OCI-LY1 (cell line): ENCODE data around the gene PDXP.

Source experiments
- H2AFZ ChIP-seq: fragments of 200-600 bp; sonication (generic), shearing (Covaris generic); 2 replicates; pipeline ENCODE4 v1.6.0; 2014; ENCODE audit warnings: antibody characterized with exemption, mild to moderate bottlenecking, low read length
- H3F3A ChIP-seq: fragments of 200-600 bp; sonication (generic), shearing (Covaris generic); 2 replicates; pipeline ENCODE4 v1.6.0; 2014; ENCODE audit warnings: mild to moderate bottlenecking, antibody characterized with exemption, low read length, moderate library complexity; ENCODE audit not compliant: insufficient read depth
- H3K27ac ChIP-seq: fragments of 200-600 bp; sonication (generic); 2 replicates; pipeline ENCODE4 v1.5.1; 2014; ENCODE audit warnings: low read length, mixed run types, mild to moderate bottlenecking, low read depth; ENCODE audit not compliant: poor library complexity, severe bottlenecking
- H3K27me3 ChIP-seq: fragments of 200-600 bp; sonication (generic); 2 replicates; pipeline ENCODE4 v1.6.0; 2014; ENCODE audit warnings: antibody characterized with exemption, mild to moderate bottlenecking, low read length, moderate library complexity; ENCODE audit not compliant: insufficient read depth
- H3K36me3 ChIP-seq: fragments of 200-600 bp; sonication (generic); 2 replicates; pipeline ENCODE4 v1.6.1; 2014; ENCODE audit warnings: mild to moderate bottlenecking, antibody characterized with exemption, low read length, moderate library complexity, mixed read lengths; ENCODE audit not compliant: insufficient read depth
- H3K4me1 ChIP-seq: fragments of 200-600 bp; sonication (generic); 2 replicates; pipeline ENCODE4 v1.5.1; 2014; ENCODE audit warnings: mild to moderate bottlenecking, low read length, moderate library complexity; ENCODE audit not compliant: insufficient read depth, severe bottlenecking
- H3K4me2 ChIP-seq: fragments of 200-600 bp; sonication (generic), shearing (Covaris generic); 2 replicates; pipeline ENCODE4 v1.6.1; 2014; ENCODE audit warnings: low read length
- H3K4me3 ChIP-seq: fragments of 200-600 bp; sonication (generic); 2 replicates; pipeline ENCODE4 v1.5.1; 2014; ENCODE audit warnings: low read length, low read depth, mild to moderate bottlenecking, mixed read lengths; ENCODE audit not compliant: poor library complexity, severe bottlenecking
- H3K79me2 ChIP-seq: fragments of 200-600 bp; shearing (Covaris generic); 2 replicates; pipeline ENCODE4 v1.6.1; 2016; ENCODE audit warnings: mixed run types, low read length, mixed read lengths; ENCODE audit not compliant: insufficient read depth
- H3K9ac ChIP-seq: fragments of 200-600 bp; sonication (generic), shearing (Covaris generic); 2 replicates; pipeline ENCODE4 v1.6.1; 2014; ENCODE audit warnings: mild to moderate bottlenecking, low read length, mixed read lengths
- H3K9me2 ChIP-seq: fragments of 200-600 bp; sonication (generic), shearing (Covaris generic); 2 replicates; pipeline ENCODE4 v1.6.1; 2014; ENCODE audit warnings: low read depth, mild to moderate bottlenecking, low read length, mixed read lengths
- H3K9me3 ChIP-seq: fragments of 200-600 bp; shearing (Covaris generic); 2 replicates; pipeline ENCODE4 v1.6.1; 2014; ENCODE audit warnings: low read length, mixed read lengths
- H4K20me1 ChIP-seq: fragments of 200-600 bp; sonication (generic), shearing (Covaris generic); 2 replicates; pipeline ENCODE4 v1.6.0; 2016; ENCODE audit warnings: mild to moderate bottlenecking, low read length; ENCODE audit not compliant: insufficient read depth
- CTCF ChIP-seq: fragments of 200-600 bp; sonication (generic), shearing (Covaris generic); IDR thresholded peaks from 2 replicates; pipeline ENCODE4 v1.5.1; 2017; ENCODE audit warnings: mild to moderate bottlenecking, antibody characterized with exemption, low read length, moderate library complexity, mixed read lengths
- EZH2 ChIP-seq: fragments of 200-600 bp; sonication (generic), shearing (Covaris generic); IDR thresholded peaks from 2 replicates; pipeline ENCODE4 v1.8.0; 2017; ENCODE audit warnings: borderline replicate concordance, mixed run types, mild to moderate bottlenecking, antibody characterized with exemption, low read length, moderate library complexity, mixed read lengths

Gene PDXP

GRCh38 chr22:37680191-37680851 lies 21.8 kb downstream of the PDXP start:
- Histone ChIP-seq H3K27ac (no peak overlapping the region), H2AFZ (no peak overlapping the region), H3K4me1 (peaks cover 38% of the 10 kb centered on the region), H3K79me2 (no peaks in the 10 kb centered on the region), H3K9me2 (no peaks in the 10 kb centered on the region), H3K4me2 (no peak overlapping the region), H3K36me3 (no peaks in the 10 kb centered on the region), H3K9ac (no peak overlapping the region), H4K20me1 (no peaks in the 10 kb centered on the region), H3K9me3 (no peaks in the 10 kb centered on the region), H3K27me3 (no peaks in the 10 kb centered on the region), H3K4me3 (no peak overlapping the region), H3F3A (no peaks in the 10 kb centered on the region)
- TF ChIP-seq CTCF (no peak), EZH2 (no peak)

- no peaks in the 10 kb centered on the region for H3K27me3 ChIP-seq
- H3K9me2 ChIP-seq: no peaks in the 10 kb centered on the region
- TF ChIP-seq CTCF (no peak), EZH2 (no peak)
- H3K4me1 ChIP-seq: peaks cover 38% of the 10 kb centered on the region
- no peak overlapping the region for H3K9ac ChIP-seq
- no peaks in the 10 kb centered on the region for H3F3A ChIP-seq
- H3K4me2 ChIP-seq: no peak overlapping the region
- H3K36me3 ChIP-seq: no peaks in the 10 kb centered on the region
- H4K20me1 ChIP-seq: no peaks in the 10 kb centered on the region
- no peaks in the 10 kb centered on the region for H3K79me2 ChIP-seq
- peak overlapping the region; percentile 10 for H3K27ac ChIP-seq
- no peak overlapping the region; the same call in 1 of the 2 replicates for H2AFZ ChIP-seq
- no peaks in the 10 kb centered on the region for H3K9me3 ChIP-seq
- no peak overlapping the region for H3K4me3 ChIP-seq
These were observed 22.5 kb downstream of the PDXP start for GRCh38 chr22:37681001-37681424.

- Histone ChIP-seq H3K79me2 (peaks cover 1% of the 10 kb centered on the region), H3K27me3 (no peaks in the 10 kb centered on the region), H3K9me2 (no peaks in the 10 kb centered on the region), H3K4me3 (no peak overlapping the region), H3K4me1 (peaks cover 33% of the 10 kb centered on the region), H3F3A (no peaks in the 10 kb centered on the region), H2AFZ (no peak overlapping the region), H3K36me3 (no peaks in the 10 kb centered on the region; the same call in 1 of the 2 replicates), H3K27ac (no peak overlapping the region), H4K20me1 (no peaks in the 10 kb centered on the region), H3K9me3 (no peaks in the 10 kb centered on the region), H3K4me2 (no peak overlapping the region), H3K9ac (no peak overlapping the region)
- TF ChIP-seq EZH2 (no peak), CTCF (peak; percentile 94)
These were observed 23.1 kb downstream of the PDXP start for GRCh38 chr22:37681556-37682049.
